Cerebellar cortex (tissue), 1 donor: ENCODE measurements around the gene SPAG16.
"Not testable (repeated sequence)": the region's sequence is repeated elsewhere in the genome, so short reads cannot be mapped to it uniquely, and the experiment has no call there.

Source experiments
- DNase-seq: peaks from one replicate; pipeline ENCODE4 v3.0.0-alpha.2; 2015; ENCODE audit warnings: low spot score

SPAG16 gene

DNA sequence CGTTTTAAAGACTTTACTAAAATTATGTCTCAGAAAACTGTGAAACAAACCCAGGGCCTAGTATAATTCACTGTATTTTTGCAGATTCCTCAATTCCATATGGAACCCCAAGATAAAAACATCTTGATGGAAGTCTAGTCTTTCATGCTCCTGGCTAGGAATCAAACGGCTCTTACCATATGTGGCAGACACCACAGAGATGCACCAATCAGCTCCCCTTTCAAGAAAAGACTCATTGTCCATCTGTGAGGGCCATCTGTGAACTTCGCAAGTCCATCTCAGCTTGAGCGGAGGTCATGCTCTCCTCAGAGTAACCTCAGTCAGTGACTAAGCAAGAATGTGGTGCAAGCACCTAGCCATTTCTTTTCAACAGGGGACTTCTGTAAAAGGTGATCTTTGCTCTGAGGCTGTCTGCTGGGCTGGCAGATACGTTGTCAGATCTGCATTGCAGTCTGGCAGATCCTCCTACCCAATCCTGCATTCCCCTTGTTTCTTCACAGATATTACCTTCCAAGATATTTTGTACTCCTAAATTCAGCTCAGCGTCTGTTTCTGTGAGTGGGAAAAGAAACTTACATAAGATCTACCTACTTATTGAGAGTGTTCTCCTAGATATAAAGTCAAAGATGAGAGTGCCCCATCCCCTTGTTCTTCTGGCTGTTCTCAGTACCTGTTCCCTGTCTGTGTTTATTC, 419.3 kb downstream of the SPAG16 start:
- DNase-seq: no peak

DNA sequence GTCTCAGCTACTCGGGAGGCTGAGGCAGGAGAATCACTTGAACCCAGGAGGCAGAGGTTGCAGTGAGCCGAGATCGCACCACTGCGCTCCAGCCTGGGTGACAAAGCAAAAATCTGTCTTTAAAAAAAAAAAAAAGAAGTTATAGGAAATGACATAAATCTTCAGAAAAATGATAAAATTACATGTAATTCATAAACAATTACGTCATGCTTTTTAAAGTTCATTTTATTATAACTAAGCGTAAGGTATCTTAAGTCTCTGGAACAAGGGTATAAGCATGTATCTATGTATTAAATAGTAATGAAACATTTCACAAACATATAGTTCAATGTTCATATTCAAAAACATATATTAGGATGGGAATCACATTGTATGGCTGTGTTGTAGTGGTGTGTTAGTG, 425.9 kb downstream of the SPAG16 start:
- DNase-seq: no peak

DNA sequence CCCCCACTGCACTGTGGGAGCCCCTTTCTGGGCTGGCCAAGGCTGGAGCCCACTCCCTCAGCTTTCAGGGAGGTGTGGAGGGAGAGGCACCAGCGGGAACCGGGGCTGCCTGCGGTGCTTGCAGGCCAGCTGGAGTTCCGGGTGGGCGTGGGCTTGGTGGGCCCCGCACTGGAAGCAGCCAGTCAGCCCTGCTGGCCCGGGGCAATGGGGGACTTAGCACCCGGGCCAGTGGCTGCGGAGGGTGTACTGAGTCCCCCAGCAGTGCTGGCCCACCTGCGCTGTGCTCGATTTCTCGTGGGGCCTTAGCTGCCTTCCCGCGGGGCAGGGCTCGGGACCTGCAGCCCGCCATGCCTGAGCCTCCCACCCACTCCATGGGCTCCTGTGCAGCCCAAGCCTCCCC, 434.1 kb downstream of the SPAG16 start:
- not testable (repeated sequence) for DNase-seq

DNA sequence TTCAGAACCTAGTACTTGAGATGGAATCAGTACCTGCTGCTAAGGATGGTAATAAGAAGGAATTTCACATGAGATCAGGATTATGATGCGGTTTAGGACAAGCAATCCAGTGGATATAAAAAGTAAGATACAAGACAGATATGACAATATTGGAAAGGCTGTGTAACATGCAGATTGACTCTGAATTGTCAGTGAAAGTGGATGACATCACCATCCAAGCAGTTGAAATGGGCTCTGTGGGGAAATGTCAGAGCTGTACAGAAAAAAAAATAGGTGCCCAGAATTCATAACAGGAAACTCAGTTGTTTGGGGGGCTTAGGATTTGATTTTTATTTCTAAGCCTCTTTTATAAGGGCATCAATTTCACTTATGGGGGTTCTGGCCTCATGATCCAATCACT, 438.3 kb downstream of the SPAG16 start:
- DNase-seq: no peak

DNA sequence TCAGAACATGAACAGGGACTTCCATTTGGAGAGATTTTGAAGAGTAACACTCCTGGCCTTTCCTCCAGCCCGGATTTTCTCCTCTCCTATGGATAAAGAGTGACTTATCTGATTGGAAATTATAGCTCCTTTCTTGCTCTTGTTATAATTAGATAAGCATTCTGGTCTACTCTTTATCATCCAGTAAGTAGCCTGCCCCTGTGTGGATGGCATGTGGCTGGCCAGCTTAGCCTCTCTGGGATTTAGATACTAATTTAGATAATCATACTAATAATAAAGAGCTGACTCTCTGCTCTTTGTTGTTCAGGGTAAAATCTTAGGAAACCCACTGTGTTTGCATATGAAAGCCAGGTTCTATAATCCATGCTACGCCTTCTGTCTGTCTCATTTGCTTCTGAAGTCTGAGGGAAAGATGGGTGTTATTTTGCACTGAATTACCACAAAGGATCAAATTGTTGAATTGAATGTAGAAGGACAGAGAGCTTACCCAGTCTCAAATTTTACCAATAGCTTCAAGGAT, 438.8 kb downstream of the SPAG16 start:
- no peak for DNase-seq

DNA sequence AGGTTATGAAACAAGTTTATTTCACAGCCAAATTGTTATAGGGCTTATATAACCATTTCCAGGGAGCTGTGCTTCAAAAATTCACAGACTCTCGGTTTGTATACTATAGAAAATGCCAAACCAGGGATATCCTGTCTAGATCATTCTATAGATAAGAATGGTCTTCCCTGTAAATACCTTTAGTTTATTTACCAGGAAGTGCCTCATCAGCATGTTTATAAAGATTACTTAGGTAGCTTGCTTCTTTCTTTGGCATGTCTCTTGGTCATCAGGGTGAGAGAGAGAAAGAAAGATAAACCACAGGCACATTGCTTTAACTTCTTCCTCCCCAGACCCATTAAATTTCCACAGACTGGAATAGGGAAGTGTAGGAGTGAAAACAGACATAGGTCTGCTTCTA, 439.4 kb downstream of the SPAG16 start:
- DNase-seq: no peak

DNA sequence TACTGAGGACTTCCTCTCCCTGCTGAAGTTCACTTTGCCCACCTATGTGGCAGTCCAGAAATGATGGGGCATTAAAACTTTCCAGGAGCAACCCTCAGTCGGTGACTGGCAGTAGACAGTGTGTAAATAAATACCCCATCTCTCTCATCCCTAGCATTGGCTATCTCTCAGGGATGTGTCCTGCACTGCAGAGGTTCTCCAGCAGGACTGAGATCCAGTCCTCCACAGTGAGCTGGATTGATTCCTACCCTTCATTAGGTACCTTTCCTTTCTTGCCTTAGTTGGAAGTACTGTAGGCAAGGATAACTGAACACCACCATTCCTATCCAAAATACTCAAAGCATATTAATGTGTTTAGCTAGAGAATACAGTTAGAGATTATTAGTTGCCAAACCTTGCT, 441.8 kb downstream of the SPAG16 start:
- no peak for DNase-seq

DNA sequence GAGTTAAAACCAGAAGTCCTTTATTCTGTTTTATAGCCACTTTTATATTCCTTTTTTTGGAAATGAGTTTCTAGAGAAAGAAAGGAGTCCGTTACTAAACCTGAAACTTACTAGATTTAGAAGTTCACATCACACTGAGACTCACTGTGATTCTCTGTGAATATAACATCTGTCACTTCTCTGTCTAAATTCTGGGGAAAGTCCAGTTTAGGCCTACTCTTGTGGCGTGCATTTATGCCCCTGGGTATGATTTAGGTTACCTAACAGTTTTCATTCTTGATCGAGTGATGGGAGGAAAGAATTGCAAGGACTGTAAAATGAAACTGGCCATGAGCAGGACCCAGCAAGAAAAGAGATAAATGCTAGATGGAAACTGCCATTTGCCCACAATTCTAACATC, 449.6 kb downstream of the SPAG16 start:
- DNase-seq: no peak

DNA sequence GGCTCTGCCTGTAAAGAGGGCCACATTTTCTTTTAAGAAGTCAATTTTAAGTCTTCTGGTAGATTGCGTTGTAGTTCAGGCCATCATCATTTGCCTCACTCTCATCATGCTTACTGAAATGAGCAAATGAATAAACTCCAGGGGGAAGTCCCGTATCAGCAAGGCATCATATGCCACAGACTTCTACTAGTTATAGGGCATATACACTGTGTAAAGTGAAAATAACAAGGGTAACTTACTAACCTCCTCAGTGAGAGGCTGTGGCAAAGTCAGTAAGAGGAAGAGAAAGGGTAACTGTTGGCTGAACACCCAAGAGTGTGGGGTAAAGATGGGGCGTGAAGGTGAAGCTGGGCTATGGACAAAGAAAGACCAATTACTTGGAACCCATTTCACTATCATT, 456.2 kb downstream of the SPAG16 start:
- DNase-seq: no peak

DNA sequence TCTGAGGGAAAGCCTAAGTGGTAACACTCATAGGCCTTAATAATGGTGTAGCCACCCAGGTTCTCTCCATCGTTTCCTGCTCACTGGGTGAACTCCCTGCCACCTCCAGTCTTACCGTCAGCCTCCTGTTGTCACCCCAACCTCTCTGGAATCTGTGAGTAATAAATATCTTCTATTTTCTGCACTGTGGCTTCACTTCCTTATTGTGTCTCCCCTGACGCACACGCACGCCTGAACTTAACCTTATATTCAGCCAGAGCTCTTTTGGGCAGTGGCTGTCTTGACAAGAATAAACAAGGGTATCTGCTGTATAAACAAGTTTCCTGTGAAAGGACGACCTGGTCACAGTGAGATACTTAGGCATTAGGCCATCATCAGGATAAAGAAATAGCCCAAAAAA, 467.2 kb downstream of the SPAG16 start:
- DNase-seq: no peak

DNA sequence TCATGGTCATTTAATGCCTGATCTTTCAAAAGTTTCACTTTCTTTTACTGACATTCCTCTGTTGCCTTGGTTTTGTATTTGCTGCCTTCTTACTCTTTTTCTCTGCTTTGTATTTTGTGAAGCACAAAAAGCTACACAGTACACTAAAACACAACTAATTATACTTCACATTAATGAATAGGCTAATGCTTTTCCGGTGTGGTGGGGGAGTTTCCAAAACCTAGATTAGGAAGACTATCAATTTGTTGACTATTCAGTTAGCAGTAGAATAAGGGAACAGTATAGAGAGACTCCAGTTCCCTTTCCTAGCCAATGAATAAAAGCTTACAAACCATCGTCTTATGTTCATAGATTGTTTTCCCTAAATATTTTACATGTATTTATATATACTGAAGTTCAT, 468.3 kb downstream of the SPAG16 start:
- DNase-seq: no peak

DNA sequence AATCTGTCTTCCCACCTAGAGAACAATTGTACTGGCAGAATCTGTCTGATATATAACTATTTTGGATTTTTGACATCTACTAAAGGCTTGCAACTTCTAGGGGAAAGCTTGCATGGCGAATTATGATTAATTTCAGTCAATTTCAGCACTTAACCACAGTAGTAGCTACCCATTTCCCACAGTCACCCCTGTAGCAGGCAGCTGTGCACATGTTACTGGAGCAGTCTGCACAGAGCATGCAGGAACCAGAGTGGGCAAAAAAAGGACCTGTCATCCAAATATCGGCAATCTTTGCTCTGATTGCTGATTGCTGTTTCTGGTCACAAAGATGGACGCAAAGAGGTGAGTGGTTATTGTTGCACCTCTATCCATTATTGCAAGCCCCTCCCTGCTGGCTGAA, 473.3 kb downstream of the SPAG16 start:
- DNase-seq: no peak

DNA sequence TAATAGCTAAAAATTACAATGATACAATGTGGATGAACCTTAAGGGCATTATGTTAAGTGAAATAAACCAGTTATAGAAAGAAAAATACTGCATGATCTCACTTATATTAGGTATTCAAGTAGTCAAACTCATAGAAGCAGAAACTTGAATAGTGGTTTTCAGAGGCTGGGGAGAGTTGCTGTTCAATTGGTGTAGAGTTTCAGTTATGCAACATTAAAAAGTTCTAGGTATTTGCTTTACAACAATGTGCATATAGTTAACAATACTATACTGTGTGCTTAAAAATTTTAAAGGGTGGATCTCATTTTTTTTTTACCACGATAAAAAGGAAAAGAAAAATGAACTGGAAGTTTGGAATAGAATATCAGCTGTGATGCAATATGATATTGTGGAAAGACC, 479.1 kb downstream of the SPAG16 start:
- DNase-seq: no peak

DNA sequence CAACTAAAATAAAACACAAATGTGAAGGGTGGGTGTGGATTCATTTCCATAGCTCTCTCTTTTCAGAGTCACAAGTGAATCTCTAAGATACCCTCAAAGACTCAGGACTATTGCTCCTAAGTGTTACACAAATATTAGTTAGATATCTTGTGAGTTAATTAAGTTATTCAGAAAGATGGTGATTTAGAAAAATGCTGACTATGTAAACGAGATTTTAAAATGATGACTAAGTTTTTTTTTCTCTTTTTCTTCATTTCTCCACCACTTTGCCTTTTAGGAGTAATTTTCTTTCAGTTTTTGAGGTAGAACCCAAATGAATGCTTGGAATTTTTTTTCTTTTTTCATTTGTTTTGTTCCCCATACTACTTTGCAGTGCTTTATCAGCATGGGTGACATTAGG, 479.7 kb downstream of the SPAG16 start:
- no peak for DNase-seq

DNA sequence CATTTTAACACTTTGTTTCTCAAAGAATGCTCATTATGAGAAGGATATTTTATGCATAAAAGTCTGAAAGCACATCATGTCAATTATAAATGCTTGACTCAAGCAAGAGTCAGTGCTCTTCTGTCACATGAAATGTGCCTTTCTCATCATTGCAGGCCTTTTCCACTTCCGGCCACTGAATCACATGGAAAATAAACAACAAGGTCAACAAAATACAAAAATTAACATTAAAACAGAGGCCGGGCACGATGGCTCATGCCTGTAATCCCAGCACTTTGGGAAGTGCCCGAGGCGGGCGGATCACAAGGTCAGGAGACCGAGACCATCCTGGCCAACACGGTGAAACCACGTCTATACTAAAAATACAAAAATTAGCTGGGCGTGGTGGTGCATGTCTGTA, 480.6 kb downstream of the SPAG16 start:
- DNase-seq: no peak

DNA sequence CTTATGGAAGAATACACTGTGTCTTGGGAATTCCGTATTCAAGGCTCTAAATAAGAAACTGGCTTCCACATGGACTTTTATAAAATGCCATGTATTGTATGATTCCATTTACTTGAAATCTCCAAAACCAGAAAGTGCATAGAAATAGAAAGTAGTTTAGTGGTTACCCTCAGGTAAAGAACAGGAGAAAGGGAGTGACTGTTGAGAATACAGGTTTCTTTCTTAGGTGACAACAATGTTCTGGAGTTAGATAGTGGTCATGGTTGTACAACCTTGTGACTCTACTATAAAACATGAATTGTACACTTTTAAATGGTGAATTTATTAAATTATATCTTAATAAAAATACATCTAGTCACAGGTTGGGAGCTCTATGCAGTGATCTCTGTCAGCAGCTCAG, 481.8 kb downstream of the SPAG16 start:
- no peak for DNase-seq

DNA sequence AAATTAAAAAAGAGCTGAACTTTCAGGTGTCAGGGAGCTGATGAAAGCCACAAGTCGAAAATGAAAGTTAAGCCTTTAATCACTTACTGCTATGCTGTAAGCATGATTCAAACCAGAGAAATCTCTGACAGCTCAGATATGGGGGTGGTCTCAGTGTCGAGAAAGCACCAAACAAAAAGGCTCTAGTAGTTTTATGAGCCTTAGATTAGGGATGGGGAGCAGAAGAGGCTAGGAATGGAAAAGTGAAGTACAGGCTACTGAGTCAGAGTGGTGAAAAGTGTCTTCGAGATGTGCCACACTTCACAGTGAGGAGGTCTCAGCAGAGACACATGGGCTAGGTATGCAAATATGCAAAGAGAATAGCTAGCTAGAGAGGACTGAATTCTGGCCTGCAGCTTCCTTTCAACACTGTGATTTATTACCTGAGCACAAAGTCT, 482.2 kb downstream of the SPAG16 start:
- no peak for DNase-seq

DNA sequence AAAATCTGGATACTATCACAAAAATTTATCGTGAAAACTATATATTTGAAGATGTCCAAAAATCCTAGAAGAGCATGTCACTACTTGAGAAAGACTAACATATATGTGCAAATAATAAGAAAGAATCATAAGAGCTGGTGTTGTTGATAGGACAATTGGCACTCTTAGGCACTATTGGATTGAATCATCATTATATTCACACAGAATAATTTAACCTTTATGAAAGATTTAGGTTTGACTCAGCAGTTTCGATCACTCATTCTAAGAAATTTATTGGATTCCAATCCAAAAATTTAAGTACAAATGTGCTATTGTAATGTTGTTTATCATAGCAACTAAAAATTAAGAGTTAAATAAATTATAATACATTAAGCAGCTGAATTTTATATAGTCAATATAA, 503.6 kb downstream of the SPAG16 start:
- no peak for DNase-seq

DNA sequence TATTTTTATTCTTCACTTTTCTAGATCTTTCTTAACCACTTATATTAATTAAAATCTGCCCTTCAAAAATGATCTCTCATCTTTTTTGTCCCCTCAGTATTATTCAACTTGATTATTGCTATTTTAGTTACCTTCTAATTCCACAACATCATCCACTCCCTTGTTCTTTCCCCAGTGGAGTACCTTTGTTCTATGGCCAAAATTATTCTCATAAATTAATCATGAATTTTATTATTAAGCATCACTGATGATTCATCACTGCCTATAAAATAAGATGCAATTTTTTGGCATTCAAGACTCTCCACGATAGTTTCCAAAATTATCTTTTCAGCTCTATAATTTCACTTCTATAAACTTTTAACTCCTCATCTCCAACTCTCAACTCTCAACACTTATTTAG, 505.7 kb downstream of the SPAG16 start:
- DNase-seq: no peak

DNA sequence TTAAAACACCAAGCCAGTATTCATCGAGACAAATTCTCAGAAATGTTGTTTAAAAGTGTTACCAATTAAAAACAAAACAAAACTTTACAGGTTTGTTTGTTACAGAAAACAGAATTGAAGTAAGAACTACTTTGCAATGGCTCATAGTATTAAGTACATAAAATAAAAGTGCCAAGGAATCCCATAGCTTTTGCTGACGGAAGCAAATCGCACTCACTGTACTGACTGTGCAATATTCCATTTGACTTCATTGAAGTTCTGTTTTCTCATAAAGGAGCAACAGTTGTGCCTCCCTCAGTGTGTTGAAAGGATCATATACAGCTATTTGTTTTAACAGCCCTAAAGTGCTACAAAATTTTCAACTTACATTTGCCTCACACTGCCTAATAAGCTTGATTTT, 507.8 kb downstream of the SPAG16 start:
- DNase-seq: no peak

DNA sequence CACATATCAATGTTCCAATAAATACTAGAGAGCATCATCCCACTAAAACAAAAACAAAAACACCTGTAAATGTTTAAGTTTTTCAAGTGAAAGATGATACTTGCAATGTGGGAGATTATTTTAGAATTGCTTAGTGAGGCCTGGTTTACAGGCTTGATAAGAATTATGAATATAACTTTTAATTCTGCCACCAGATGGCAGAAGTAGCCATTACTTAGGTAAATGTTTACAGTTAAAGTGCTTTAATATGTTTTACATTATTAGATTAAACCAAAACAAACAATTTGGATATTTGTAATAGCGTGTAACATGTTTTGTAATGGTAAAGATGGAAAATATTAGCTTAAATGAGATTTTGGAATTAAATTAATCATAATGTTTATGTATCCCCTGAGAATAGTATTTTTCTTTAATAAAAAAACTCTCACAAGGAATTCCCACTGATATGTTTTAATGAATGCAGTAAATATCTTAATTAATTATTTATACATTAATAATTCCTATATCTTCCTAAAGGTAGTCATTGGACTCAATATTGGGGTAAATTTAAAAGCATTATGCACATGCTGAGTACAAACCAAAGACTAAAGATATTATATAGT, 522.0 kb downstream of the SPAG16 start:
- DNase-seq: no peak

DNA sequence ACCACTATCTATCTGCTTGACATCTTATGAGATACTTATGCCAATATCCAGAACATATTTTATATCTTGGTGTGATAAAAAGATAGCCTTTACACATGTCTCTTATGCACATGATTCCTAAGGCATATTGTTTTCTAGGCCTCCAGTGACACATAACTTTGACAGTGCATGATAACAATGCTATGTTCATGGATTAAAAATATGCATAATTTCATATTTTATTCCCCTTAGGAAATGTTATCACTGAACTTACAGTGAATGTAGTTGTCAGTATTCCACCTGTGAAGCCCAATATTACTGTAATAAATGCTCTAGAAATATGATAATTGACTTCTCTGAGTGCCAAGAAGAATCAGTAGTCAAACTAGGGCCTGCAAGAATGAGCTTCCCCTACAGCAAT, 532.3 kb downstream of the SPAG16 start:
- DNase-seq: no peak

DNA sequence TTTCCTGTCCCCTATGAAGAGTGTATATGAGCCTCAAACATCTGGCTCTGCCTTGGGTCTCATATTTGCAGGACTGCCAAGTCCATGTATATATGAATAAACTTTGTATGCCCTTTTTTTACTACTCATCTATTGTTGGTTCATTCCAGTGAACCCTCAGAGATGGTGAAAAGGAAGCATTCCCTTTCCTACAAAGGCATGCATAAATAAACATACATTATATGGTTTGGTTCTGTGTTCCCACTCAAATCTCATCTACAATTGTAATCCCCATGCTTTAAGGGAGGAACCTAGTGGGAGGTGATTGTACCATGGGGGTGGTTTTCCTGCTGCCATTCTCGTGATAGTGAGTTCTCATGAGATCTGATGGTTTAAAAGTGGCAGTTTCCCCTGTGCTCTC, 534.2 kb downstream of the SPAG16 start:
- no peak for DNase-seq

DNA sequence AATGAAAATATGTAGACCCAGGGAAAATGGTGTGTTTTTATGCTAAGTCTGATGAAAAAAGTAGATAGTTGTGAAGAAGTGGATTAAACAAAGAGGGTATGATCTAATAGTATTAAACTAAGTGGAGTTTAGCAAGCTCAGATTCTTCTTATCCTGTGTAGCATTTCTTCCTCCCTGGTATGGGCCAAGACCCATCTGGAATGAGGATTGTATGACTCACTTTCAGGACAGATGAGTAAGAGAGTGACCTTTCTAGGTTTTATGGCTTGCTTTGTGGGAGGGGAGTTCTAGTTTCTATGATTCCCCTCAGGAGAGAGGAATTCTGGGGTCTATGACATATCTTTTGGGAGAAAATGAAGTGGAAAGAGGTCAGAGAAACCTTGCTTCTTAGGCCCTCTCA, 550.1 kb downstream of the SPAG16 start:
- no peak for DNase-seq
